GM21381 (cell line): ENCODE results near the gene GABPB2.
A peak's percentile ranks its signal among the peaks of the same experiment; 100 is the strongest.

Experiments used
- ATAC-seq: cut with Tn5 transposase; IDR thresholded peaks from one replicate; pipeline ENCODE4 v1.9.1; 2021; ENCODE audit warnings: mild to moderate bottlenecking, moderate library complexity; ENCODE audit not compliant: unreplicated experiment

GABPB2 gene

DNA sequence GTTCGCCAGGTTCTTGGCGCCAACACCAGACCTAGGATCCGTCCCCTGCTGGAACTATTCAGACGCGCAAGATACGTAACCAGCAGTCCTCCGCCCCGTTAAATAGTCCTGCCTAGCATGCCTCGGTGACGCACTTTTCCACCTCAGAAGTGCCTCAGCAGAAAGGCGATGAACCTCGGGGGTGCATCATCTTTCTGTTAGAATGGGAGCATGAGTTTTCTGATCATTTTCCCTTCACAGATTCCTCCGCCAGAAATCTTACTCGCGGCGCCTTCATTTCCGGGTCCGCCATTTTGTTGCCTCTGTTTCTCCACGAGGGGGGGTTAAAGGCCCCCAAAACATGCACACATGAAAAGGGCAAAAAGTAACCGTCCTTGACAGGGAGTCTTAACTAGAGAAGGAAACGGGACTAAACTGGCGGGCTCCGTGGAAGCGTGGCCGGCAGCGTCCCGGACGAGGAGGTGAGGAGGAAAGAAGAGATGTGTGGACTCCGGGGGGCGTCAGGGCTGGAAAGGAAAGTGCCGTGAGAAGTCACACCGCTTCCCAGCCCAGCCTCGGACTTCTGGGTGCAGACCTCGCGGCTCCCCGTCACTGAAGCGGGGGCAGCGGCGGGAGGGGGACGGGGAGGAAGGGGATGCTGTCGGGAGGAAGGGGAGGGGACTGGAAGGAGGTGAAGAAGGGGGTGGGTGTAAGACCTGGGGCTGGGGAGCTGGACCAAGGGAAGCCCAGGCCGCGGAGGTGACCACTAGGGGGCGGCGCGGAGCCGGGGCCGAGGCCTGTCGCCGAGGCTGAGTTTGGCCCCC is at the start of gene GABPB2:
GABPB2 (plus strand) TSS at position 288 of the 803 bp plus-strand sequence. CDS start 17,429 bp downstream, outside the sequence.
- ATAC-seq: peak; percentile 86

DNA sequence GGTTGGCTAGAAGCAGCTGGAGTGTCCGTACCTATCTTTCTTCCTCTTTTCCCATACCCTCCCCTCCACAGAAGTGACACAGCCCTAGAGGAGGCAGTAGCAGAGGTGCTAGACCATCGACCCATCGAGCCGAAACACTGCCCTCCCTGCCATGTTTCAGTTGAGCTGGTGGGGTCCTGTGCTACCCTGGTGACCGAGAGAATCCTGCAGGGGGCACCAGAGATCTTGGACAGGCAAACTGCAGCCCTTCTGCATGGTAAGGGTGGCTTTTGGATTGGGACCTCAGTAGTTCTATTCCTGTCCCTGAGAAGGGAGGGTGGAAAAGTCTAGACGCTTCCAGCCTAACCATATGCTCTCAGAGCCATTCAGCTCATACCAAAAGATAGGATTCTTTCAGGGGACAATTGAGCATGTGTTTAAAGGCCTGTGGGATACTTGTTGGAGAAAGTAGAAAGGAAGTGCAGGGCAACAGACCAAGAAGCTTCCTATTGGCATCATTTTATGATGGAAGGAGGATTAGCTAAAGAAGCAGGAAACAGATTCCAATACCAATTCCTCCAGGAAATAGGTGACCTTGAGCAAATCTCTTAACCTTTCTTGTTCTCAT is 45.9 kb upstream of the GABPB2 start:
- ATAC-seq: no peak

DNA sequence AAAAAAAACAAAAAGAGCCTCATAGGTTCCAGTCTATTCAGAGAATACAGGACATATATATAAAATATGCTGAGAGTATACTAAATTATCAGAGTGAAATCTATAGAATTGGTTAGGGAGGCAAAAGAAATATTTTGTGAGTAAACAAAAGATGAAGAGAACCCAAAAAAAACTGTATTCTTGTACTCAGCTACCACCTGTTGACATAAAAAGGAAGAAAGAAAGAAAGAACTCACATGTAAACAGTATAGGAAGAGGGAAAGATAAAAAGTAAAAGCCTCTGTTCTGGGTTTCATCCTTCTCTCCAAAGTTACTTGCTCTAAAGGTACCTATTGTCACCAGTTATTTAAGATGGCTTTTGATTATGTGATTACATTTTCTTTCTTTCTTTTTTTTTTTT is 44.1 kb upstream of the GABPB2 start:
- ATAC-seq: no peak

DNA sequence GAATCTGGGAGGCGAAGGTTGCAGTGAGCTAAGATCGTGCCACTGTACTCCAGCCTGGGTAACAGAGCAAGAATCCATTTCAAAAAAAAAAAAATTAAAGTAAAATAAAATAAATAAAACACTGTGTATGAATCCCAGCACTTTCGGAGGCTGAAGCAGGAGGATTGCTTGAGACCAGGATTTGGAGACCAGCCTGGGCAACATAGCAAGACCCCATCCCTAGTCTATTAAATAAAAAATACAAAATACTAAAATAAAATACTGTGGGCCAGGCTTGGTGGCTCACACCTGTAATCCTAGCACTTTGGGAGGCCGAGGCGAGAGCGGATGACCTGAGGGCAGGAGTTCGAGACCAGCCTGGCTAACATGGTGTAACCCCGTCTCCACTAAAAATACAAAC is 38.4 kb upstream of the GABPB2 start:
- ATAC-seq: no peak

DNA sequence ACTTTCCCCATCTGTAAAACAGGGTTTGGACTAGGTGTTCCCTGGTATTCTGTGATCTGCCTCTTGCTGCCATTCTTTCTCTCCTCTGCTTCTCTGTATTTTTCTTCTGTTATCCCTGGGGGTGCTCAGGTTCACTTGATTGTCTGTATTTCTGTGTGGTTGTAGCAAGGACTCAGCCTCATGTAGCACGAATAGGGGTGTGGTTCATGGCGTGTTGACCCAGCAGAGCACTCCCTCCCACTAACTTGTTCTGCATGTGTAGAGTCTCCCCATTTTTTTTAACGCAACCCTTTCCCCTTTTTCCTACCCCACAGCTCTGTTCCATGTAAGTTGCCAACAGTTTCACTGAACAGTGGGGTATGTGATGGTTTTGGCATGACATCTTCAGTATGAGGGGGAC is 35.4 kb upstream of the GABPB2 start:
- no peak for ATAC-seq

DNA sequence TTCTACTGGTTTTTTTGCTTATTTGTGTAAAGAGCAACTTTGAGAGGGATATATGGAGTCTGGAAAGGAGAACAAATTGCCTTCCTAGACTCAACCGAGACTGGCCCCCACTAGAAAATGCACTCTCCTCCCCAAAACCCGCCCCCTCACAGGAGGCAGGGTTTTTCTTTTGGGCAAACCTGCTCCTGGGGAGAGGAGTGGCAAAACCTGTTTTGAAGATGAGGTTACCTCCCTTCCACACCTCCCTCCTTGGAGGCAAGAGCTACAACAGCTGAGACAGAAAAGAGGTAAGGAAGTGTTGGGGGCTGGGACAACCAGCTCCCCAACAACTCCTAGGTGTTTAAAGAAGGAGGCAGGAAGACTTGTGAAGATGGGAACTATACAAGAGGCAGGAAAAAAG is 34.2 kb upstream of the GABPB2 start, which contains the start of gene BNIPL:
BNIPL (plus strand) TSS at position 231 of the 400 bp plus-strand sequence; CDS start at position 371, 140 bp downstream.
- no peak for ATAC-seq

DNA sequence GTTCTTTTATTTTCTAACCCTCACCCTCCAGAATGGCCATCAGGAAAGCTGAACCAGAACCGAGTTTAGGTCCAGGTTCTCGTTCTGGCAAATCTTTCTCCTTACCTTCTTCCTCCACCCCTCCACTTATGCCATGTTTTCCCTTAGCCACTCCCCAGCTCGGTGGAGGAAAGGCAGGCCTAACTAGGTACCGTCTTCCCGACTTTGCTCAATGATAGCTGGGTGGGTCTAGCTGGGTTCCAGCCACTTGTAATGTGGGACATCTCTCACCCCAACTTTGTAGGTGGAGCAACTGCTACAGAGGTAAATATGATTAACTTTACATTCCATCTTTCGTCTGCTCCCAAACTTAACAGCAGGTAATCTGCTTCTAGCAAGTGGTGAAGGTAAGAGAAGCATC is 33.5 kb upstream of the GABPB2 start:
- no peak for ATAC-seq

DNA sequence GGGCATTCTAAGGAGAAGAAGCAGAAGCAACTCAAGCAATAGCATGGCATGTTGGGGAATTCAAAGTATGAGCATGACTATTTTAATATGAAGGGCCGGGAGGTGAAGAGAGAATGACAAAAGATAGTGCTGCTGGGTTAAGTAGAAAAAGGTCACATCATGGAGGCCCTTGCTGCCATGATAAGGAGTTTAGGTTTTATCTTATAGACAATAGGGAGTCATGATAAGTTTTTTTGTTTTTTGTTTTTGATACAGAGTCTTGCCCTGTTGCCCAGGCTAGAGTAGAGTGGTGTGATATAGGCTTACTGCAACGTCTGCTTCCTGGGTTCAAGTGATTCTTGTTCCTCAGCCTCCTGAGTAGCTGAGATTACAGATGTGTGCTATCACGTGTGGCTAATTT is 31.0 kb upstream of the GABPB2 start:
- no peak for ATAC-seq

DNA sequence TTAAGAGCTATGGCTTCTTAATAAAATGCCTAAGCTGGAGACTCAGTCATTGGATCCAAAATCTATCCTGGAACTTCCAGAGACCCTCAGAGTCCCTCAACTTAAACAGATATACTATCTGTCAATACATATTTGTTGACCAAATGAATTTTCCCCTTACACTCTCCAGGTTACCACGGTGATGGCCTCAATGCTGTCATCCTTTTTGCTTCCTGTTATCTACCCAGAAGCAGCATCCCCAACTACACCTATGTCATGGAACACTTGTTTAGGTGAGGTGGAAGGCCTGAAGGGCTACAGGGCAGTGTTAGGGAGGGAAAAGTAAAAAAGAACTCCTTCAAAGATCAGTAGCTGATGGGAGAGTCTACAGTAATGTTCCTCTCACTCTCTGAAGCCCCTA is 27.4 kb upstream of the GABPB2 start:
- ATAC-seq: no peak

DNA sequence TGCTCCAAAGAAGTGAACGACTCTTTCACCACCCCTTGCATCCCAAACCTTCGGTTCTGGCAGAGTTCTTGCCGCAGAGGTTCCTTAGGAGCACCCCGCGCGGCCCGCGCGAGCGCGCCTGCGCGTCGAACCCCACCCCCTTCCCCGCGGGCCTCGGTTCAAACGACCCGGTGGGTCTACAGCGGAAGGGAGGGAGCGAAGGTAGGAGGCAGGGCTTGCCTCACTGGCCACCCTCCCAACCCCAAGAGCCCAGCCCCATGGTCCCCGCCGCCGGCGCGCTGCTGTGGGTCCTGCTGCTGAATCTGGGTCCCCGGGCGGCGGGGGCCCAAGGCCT is 23.0 kb upstream of the GABPB2 start, which contains the start of gene C1orf56:
C1orf56 (plus strand) TSS at position 161 of the 334 bp plus-strand sequence; CDS start at position 258, 97 bp downstream.
- ATAC-seq: peak; percentile 51

DNA sequence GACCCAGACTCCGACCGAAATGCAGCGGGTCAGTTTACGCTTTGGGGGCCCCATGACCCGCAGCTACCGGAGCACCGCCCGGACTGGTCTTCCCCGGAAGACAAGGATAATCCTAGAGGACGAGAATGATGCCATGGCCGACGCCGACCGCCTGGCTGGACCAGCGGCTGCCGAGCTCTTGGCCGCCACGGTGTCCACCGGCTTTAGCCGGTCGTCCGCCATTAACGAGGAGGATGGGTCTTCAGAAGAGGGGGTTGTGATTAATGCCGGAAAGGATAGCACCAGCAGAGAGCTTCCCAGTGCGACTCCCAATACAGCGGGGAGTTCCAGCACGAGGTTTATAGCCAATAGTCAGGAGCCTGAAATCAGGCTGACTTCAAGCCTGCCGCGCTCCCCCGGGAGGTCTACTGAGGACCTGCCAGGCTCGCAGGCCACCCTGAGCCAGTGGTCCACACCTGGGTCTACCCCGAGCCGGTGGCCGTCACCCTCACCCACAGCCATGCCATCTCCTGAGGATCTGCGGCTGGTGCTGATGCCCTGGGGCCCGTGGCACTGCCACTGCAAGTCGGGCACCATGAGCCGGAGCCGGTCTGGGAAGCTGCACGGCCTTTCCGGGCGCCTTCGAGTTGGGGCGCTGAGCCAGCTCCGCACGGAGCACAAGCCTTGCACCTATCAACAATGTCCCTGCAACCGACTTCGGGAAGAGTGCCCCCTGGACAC is 22.5 kb upstream of the GABPB2 start:
- peak; percentile 49 for ATAC-seq

DNA sequence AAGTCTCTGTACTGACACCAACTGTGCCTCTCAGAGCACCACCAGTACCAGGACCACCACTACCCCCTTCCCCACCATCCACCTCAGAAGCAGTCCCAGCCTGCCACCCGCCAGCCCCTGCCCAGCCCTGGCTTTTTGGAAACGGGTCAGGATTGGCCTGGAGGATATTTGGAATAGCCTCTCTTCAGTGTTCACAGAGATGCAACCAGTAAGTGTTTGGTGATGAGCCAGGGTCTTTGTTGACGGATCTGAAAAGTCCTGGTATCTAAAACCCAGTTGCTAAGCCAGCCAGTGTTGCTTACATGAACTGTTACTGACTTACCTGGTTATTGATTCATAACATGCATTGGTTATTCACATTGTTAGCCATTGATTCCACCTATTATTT is 21.9 kb upstream of the GABPB2 start:
- no peak for ATAC-seq

DNA sequence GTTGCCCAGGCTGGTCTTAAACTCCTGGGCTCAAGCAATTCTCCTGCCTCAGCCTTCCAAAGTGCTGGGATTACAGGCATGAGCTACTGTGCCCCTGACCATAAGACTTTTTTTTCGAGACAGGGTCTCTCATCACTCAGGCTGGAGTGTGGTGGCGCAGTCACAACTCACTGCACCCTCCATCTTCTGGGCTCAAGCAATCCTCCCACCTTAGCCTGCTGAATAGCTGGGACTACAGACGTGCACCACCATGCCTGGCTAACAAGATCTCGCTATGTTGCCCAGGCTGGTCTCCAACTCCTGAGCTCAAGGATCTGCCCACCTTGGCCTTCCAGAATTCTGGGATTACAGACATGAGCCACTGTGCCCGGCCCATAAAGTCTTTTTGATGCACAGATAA is 21.1 kb upstream of the GABPB2 start:
- ATAC-seq: no peak

DNA sequence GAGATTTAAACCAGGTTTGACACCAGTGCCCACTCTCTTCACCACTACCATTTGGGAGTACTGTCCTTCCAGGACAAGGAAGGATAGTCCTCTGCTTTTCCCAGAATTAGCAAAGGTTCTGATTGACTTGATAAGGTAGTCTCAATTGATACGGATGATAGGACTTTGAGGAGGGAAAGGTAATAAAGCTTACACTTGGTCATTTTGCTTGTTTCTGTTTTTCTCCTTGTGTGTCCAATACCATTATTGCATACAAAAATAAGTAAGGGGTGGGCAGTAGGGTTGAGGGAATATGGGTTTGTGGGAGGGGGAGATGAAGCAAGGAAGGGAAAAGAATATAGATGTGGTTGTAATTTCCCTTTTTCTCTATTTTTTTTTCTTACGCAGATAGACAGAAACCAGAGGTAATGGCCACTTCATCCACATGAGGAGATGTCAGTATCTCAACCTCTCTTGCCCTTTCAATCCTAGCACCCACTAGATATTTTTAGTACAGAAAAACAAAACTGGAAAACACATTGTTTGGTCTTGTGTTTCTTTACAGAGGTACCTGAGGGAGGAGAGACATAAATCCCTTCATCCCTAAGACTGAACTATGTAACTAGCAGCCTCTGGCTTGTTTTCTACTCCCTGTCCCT is 20.4 kb upstream of the GABPB2 start:
- ATAC-seq: no peak

DNA sequence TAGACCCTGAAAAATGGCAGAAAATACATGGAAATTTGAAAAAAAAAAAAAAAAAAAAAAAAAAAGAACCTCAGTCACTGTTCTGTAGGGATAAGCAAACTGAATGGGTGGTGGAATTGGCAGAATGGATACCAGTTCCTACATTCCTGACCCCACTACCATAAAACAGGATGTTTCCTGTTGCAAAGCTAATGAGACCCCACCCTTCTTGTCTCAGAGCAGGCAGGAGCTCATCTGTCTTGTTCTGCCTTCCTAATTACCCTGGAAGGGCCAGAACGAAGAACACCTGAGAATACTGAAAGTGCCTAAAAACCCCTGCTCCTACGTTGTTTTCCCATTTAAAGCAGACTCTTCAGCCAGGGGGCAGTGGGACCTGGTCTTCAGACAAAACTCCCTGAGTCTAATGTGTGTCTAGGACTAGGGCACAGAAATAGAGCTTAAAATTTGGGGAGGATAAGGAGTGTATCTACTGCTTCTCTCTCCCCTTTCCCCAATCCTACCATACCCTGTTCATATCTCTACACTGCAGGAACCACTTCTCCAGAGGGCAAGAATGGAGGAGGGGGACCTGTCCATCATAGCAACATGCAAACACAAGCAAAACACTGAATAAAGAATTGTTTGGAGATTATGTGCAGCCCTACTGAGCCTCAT is 19.1 kb upstream of the GABPB2 start:
- ATAC-seq: no peak

DNA sequence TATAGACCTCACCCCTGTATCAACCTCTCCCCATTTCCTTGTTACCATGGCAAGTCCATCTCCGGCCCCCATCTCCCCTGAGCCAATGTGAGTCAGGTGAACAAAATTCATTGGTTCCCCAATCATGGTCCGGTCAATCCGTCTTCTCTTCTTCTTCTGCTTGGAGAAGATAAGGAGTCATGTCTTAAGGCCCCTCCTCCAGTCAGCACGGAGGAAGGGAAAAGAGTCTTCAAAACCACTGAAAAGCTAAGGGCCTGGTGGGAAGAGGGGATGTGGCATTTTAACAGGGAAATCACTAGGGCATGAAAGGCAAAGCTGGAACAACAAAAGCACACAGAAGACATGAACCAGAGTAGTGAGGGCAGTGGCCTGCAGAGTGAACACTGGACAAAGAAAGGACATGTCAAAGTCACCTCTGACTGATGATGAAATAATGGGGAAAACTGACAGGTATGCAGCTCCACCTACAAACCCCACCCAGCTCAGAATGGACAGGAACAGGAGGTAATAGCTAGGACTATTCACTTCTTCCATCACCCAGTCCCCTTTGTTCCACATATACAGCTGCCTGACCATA is 15.5 kb upstream of the GABPB2 start:
- no peak for ATAC-seq

DNA sequence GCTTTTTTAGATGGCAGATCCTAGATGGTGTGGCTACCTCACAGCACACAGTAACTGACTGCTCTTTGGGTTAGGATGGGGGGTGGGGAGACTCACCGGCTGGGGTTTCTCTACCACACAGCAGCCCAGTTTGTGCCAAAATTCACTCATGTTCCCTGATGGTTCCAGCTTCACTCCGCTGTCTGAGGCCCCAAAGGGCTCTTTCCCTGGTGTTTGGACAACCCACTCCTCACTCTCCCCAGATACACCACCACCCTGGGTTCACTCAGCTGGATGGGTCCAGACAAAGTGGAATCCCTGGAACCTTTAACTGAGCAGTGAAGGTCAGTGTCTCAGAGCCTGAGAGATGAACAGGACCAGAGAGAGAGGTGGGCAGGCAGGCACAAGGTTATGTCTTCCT is 15.0 kb upstream of the GABPB2 start:
- ATAC-seq: no peak

DNA sequence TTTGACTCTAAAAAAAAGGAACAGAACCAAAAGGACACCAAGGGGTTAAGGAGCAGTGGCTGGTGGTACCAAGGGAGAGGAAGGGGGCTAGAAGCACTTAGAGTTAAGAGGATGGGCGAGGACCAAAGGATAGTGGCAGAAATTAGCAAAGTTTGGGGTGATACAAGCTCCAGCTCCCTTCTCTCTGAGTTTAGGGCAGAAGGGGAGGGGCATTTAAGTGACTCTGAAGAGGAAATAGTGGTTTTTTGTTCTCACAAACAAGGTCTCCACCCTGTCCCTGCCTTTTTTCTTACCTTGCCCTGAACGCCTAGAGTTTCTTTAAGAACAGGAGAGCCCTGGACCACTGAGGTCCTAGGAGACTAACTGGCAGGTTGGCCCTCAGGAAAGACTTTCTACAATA is 14.4 kb upstream of the GABPB2 start:
- ATAC-seq: no peak

DNA sequence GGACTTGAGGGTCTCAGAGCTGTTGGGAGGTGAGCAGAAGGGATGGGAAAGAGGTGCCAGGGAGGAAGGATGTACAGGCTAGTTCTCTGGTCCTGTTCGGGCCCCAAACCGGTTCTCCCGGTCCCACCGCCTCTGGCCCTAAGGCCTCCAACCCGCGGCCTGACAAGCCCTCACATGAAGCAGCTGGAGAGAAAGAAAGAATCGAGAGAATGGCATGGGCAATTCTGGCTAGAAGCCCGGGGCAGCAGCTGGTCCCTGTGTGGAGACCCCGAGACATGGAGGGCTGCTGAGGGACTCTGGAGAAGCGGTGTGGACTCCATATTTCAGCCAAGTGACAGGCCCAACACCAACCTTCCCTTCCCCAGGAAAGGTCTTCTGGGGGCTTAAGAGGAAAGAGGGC is 11.9 kb upstream of the GABPB2 start:
- ATAC-seq: no peak
